Stimulated activated CD8-positive, alpha-beta memory T cell treated with anti-CD3 and anti-CD28 coated beads, Interleukin-4, amount 100 ng/mL, for 24 hours (primary cell): ENCODE data around the gene GRAPL.
"Not testable (repeated sequence)": the region's sequence is repeated elsewhere in the genome, so short reads cannot be mapped to it uniquely, and the experiment has no call there.

Experiments used
- DNase-seq: peaks from one replicate; pipeline ENCODE4 v3.0.0-alpha.2; 2020; ENCODE audit warnings: low read depth

The GRAPL gene

GRCh38 chr17:19127148-19127980 is at the start of gene GRAPL:
GRAPL (plus strand) TSS chr17:19127589; CDS start chr17:19127620, 31 bp downstream.
- DNase-seq = not testable (repeated sequence)

GRCh38 chr17:19088804-19089685 is 38.3 kb upstream of the GRAPL start:
- DNase-seq = not testable (repeated sequence)

GRCh38 chr17:19090058-19090772 is 37.2 kb upstream of the GRAPL start:
- not testable (repeated sequence) for DNase-seq

- not testable (repeated sequence) for DNase-seq
These were observed 34.4 kb upstream of the GRAPL start for GRCh38 chr17:19092737-19093683.

- DNase-seq = not testable (repeated sequence)
These were observed 33.5 kb upstream of the GRAPL start for GRCh38 chr17:19093684-19094438.

GRCh38 chr17:19108517-19108916 is 18.9 kb upstream of the GRAPL start:
- DNase-seq = not testable (repeated sequence)

GRCh38 chr17:19110189-19111097 is 16.9 kb upstream of the GRAPL start:
- DNase-seq = not testable (repeated sequence)

GRCh38 chr17:19111111-19111711 is 16.2 kb upstream of the GRAPL start:
- DNase-seq = not testable (repeated sequence)

- not testable (repeated sequence) for DNase-seq
These were observed 15.5 kb upstream of the GRAPL start for GRCh38 chr17:19111801-19112458.

- not testable (repeated sequence) for DNase-seq
These were observed 14.9 kb upstream of the GRAPL start for GRCh38 chr17:19112459-19112826.

- not testable (repeated sequence) for DNase-seq
These were observed 8.7 kb upstream of the GRAPL start for GRCh38 chr17:19118695-19119094.

GRCh38 chr17:19125289-19125688 is 2.1 kb upstream of the GRAPL start:
- not testable (repeated sequence) for DNase-seq

- DNase-seq = not testable (repeated sequence)
These were observed 2.1 kb downstream of the GRAPL start for GRCh38 chr17:19129500-19129899.

GRCh38 chr17:19131108-19131507 is 3.7 kb downstream of the GRAPL start:
- DNase-seq = not testable (repeated sequence)

- DNase-seq = not testable (repeated sequence)
These were observed 4.4 kb downstream of the GRAPL start for GRCh38 chr17:19131772-19132171.

- not testable (repeated sequence) for DNase-seq
These were observed 6.4 kb downstream of the GRAPL start for GRCh38 chr17:19133793-19134192.

- DNase-seq = not testable (repeated sequence)
These were observed 8.0 kb downstream of the GRAPL start for GRCh38 chr17:19135391-19135790.

- not testable (repeated sequence) for DNase-seq
These were observed 8.7 kb downstream of the GRAPL start for GRCh38 chr17:19136138-19136537.
